GM15510 (cell line): ENCODE results near the gene PLEKHF1.

ENCODE experiments used
- POLR2A ChIP-seq: IDR thresholded peaks from 3 replicates; pipeline ENCODE4 v1.6.1; 2011; ENCODE audit warnings: borderline replicate concordance; ENCODE audit not compliant: insufficient read length; ENCODE audit errors: extremely low read depth

Gene PLEKHF1

DNA sequence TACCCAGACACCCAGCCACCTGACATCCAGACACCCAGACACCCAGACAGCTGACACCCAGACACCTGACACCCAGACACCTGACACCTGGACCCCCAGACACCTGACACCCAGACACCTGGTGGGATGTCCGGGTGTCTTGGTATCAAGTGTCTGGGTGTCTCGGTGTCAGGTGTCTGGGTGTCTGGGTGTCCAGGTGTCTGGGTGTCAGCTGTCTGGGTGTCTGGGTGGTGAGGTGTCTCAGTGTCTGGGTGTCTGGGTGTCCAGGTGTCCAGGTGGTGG, 31.2 kb downstream of the PLEKHF1 start:
- no peak for TF ChIP-seq POLR2A

GRCh38 chr19:29697523-29698261, 32.4 kb downstream of the PLEKHF1 start:
- TF ChIP-seq POLR2A = no peak

DNA sequence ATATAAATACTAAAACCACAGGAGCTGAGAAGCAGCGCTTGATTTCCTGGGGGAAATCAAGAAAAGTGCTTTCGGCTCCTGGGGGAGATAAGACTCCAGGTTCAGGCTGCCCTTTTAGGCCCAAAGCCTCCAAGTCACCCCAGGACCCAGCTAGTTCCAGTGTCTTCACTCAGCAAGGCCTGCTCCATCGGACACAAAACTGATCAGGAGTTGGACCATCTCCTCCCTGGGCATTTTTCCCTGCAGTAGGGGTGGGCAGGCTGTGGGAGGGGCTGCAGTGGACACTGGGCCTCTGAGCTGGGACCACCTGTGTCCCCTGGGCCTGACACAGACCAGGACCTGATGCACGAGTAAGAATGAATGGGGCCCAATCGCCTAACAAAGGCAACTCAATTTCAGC, 34.6 kb downstream of the PLEKHF1 start:
- no peak for TF ChIP-seq POLR2A

- TF ChIP-seq POLR2A = no peak
Observed at GRCh38 chr19:29700498-29700897, 35.2 kb downstream of the PLEKHF1 start.

DNA sequence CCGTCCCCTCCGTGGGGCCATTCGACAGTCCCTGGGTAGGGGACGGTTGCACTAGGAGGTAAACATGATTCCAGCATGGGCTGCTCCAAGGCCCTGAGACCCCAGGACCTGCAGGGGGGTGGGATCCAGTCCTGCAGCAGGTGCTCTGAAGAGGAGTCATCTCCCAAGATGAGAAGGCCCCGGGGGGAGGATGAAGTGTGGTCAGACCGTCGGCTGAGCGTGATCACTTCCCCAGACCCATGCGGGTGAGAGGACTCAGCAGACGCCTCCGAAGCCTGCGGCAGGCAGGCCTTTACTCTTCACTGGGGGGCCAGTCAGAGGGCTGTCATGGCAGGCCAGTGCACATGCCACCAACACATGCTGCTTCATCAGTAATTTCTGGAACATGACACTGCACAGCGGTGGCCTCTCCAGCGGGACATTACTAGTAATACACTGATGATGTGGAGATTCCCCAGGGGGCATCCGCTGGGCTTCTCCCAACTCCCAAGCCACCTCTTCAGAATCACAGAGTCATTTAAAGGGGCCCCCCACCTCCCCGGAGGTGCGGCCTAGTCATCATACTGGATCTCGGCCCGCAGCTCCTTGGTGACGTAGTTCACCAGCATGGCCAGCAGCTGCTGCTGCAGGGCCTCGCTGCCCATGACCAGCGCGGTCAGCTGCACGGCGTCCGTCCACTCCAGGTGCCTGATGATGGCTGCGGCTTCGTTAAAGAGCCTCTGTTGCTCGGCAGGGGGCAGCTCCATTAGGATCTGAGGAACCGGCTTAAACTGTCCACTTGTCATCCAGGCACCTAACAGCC, 37.1 kb downstream of the PLEKHF1 start:
- no peak for TF ChIP-seq POLR2A

GRCh38 chr19:29702963-29703320, 37.7 kb downstream of the PLEKHF1 start:
- no peak for TF ChIP-seq POLR2A

- no peak for TF ChIP-seq POLR2A
Observed at GRCh38 chr19:29704562-29705558, 39.6 kb downstream of the PLEKHF1 start.

GRCh38 chr19:29705706-29706105, 40.4 kb downstream of the PLEKHF1 start:
- TF ChIP-seq POLR2A = no peak

DNA sequence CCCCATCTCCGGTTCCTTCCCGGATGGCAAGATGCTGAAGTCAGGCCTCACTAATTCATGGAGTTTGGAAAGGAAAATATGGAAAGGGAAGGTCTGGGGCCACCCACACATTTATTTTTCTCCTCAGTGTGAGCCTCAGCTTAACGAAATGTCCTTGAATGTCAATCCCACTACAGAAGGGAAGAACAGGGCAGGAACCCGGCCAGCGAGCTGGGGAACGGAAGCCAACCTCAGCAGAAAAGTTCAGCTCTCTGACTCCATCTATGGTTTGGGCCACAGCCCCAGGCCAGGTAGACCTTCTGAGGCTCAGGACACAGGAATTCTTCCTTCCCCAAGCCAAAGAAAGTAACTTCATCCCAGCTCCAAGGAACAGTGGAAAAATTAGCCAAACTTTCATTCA, 41.4 kb downstream of the PLEKHF1 start:
- TF ChIP-seq POLR2A = no peak

DNA sequence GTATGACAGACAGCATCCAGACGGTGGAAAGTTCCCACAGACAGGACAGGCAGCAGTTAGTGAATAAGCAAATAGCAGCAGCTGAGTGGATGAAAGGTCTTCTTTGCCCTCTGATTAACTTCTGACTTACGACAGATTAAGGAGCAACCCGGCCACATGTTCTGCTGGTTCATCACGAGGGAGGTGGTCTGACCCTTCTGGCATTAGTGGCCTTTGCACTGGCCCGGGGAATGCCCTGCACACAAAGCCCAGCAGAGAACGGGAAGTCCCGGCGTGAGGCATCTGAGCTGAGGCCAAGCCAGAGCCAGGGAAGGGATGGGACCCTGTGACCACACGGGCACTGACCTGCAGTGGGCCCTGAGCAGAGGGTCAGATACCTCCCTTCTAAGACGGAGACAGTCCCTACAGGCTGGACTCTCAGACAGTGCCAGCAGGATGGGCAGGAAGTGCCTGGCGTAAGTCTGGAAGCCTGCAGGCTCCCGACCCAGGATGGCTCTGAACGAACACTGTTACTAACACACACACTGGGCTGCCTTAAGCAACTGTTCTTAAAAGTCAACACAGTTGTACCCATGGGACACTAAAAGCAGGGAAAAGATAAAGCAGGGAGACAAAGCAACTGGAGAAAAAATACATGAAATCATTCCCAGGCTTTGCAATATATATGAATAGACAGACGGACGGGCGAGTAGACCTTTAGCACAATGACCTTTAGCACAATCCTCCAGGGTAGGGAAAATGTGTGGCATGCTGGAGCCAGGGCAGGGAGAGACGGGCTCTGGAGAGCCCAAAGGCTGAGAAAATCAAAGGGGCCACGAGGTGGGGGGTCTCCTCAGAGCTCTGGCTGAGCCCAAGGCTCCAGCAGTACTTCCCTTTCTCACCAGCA, 43.5 kb downstream of the PLEKHF1 start:
- no peak for TF ChIP-seq POLR2A

GRCh38 chr19:29711584-29712132, 46.4 kb downstream of the PLEKHF1 start:
- no peak for TF ChIP-seq POLR2A

DNA sequence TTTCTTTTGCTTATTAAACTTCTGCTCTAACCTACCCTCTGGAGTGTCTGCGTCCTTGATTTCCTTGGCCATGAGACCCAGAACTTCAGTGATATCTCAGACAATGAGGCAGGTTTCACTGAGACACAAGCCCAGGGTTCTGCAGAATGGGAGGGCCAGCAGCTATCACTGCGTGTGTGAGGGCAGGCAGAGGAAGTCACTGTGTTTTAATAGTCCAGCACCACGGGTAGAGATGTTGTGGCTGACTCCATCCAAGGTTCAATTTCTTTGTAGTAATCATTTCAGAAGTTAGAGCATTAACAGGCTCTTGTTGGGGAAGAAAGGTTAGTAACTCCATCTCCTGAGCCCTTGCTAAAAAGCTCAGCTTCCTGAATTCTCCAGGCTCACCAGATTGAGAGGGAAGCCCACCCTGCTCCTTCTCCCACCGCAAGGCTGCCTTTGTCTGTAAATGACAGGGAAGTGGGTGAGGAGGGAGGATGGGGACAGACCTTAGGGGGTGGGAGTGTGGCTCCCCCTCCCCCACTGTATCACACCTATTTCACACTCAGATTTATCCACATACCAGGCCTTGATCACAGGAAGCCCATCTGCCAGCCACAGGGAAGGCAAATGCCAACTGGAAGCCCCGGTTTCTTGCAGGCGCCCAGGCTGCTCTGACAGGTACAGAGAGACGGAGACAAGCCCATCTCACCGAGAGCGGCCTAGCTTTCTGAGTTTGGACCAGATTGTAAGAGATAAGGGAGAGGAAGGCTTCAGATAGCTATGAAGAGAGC, 47.7 kb downstream of the PLEKHF1 start:
- no peak for TF ChIP-seq POLR2A

GRCh38 chr19:29714371-29714952, 49.2 kb downstream of the PLEKHF1 start:
- no peak for TF ChIP-seq POLR2A

- peak; percentile 90 for TF ChIP-seq POLR2A
Observed at GRCh38 chr19:29714953-29715700, 49.9 kb downstream of the PLEKHF1 start, which contains the start of gene C19orf12. Gene C19orf12, minus strand, starts transcription at chr19:29715261. Its CDS starts 6,848 bp downstream, at chr19:29708413.
